ENCODE results near the gene CCDC12. TPM values are rescaled to one million over a fixed set of nuclear protein-coding genes. Genes with fewer than 3 reads are reported as not detected.

CCDC12 gene
- total RNA-seq, 1 experiment from 2014 or later, result 46.5 TPM

DNA sequence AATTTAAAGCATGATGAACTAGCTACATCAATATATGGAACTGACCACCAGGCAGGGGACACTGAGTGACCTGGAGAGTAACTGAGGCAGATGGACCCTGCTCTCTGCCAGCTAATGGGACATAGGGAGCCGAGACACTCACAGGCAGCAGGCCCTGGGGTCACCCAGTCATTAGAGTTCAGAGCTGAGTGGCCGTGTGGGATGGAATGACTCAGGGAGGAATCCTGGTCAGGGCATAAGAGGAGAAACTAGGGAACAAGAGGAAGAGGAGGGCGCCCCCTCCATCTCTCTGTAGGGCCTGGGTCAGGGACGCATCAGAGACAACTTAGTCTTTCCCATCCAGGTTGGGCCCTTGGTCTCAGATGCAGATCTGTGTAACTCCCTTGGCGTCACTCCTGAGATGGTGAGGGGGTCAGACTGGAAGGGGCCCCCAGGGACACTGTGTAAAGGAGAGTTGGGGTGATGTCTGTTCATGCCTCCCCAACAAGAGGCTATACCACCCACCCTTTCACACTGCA is 39.8 kb downstream of the CCDC12 start:
- H3K4me3 ChIP-seq (replicated peaks in 1 of 2; ENCODE audit: low read depth in 1 of 2, low read length in 2 of 2), result no peak overlapping the region
- no peak for ATAC-seq
- ChIA-PET RAD21 (ENCODE audit: low non-redundant PET in 1 of 2, low total read pairs in 2 of 2, uncharacterized antibody in 2 of 2, unreplicated experiment in 2 of 2) (no interaction called here), POLR2A (no interaction called here), CTCF (interaction anchor here (1.1 to 3.5 kb wide), 4 partner anchors 11 to 39 kb away, joined by 4 to 16 read pairs (median 6); partner anchors contain the start of gene CCDC12)
- H3K9ac ChIP-seq (ENCODE audit: low read length), result 0 out of 2 replicates have a peak overlapping the region, but pooled peaks have one; percentile 41
- no peaks in the 10 kb centered on the region for H3K9me3 ChIP-seq (ENCODE audit: control insufficient read depth in 1 of 2, insufficient read depth in 1 of 2, low read depth in 1 of 2, low read length in 2 of 2)
- BruUV-seq (replicated peaks), result no TSS peak
- H3K4me2 ChIP-seq (ENCODE audit: low read length), result peak overlapping the region; percentile 56
- DNase-seq (ENCODE audit: low read depth, low spot score), result no peak
- H4K20me1 ChIP-seq (ENCODE audit: insufficient read depth), result peaks cover 7% of the 10 kb centered on the region; the same call in 1 of the 2 replicates
- TF ChIP-seq JUND (IDR thresholded peaks at IDR 0.05) (no peak), SP1 (IDR thresholded peaks at IDR 0.05; ENCODE audit: low read depth) (no peak), SRF (IDR thresholded peaks at IDR 0.05; ENCODE audit: low read depth) (no peak), EGR1 (IDR thresholded peaks at IDR 0.05; ENCODE audit: low read depth) (no peak)
- H3K36me3 ChIP-seq (ENCODE audit: control insufficient read depth in 1 of 2, insufficient read depth in 2 of 2, low read length in 2 of 2), result peaks cover 8 to 22% of the 10 kb centered on the region in 2 experiments; a peak in 2 of 4 replicates
- H3K27ac ChIP-seq (ENCODE audit: low read depth, low read length), result peak overlapping the region; percentile 53; the same call in 1 of the 2 replicates
- intact Hi-C loops (cut with micrococcal nuclease), result loop anchor here (5.0 kb wide), 1 partner anchor 41 kb away; the partner anchor contains the start of genes CCDC12 and NBEAL2
- no peaks in the 10 kb centered on the region for H3K27me3 ChIP-seq (ENCODE audit: insufficient read depth, low read length)
- H3K4me1 ChIP-seq (ENCODE audit: control insufficient read depth in 1 of 2, insufficient read depth in 2 of 2, low read length in 2 of 2), result peaks cover 45 to 64% of the 10 kb centered on the region in 2 experiments
- H2AFZ ChIP-seq (ENCODE audit: low read depth, low read length, poor library complexity, severe bottlenecking), result no peak overlapping the region
- peaks cover 96% of the 10 kb centered on the region for H3K79me2 ChIP-seq (ENCODE audit: insufficient read depth, low read length)
- H3K9me2 ChIP-seq (ENCODE audit: insufficient read depth), result no peaks in the 10 kb centered on the region

DNA sequence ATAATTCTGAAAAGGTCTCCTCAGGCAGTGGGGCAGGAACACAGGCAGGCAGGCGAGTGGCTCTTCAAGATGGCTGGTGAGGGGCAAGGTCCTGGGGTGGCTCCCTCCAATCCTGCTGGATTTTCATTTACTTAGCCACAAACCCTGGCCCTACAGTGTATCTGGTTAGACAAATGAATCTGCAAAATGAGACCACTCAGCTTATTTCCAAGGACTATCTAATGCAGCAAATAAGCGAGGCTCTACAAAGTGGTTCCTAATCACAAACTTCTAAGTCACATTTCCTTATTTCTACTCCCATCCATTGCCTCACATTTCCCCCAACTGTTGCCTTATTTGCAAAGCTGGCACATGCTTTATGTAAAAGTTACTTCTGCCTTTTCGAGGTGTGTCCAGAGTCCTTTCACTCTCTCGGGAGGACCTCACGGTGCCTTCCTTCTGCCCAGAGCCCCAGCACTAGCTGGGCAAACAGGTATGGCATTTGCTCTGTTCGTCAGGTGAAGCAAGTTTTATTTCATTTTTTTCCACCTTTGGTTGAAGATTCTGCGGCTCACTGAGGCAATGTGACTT is 40.5 kb downstream of the CCDC12 start:
- H3K9ac ChIP-seq (ENCODE audit: low read length), result peak overlapping the region; percentile 41

More for the DNA sequence above, 40.5 kb downstream of the CCDC12 start:
- RAD21 ChIA-PET (ENCODE audit: low non-redundant PET in 1 of 2, low total read pairs in 2 of 2, uncharacterized antibody in 2 of 2, unreplicated experiment in 2 of 2), result interaction anchor here in 1 of 2 experiments (1.0 kb wide), 1 partner anchor 41 kb away, joined by 3 read pairs; the partner anchor contains the start of gene CCDC12
- intact Hi-C loops (cut with micrococcal nuclease), result loop anchor here (5.0 kb wide), 1 partner anchor 41 kb away; the partner anchor contains the start of genes CCDC12 and NBEAL2
- Histone ChIP-seq H3K36me3 (ENCODE audit: control insufficient read depth in 1 of 2, insufficient read depth in 2 of 2, low read length in 2 of 2) (peaks cover 8 to 22% of the 10 kb centered on the region in 2 experiments; a peak in 2 of 4 replicates), H3K4me1 (ENCODE audit: control insufficient read depth in 1 of 2, insufficient read depth in 2 of 2, low read length in 2 of 2) (peaks cover 53 to 71% of the 10 kb centered on the region in 2 experiments), H3K4me2 (ENCODE audit: low read length) (peak overlapping the region; percentile 56), H3K9me2 (ENCODE audit: insufficient read depth) (no peaks in the 10 kb centered on the region), H2AFZ (ENCODE audit: low read depth, low read length, poor library complexity, severe bottlenecking) (no peak overlapping the region), H3K4me3 (replicated peaks in 1 of 2; ENCODE audit: low read depth in 1 of 2, low read length in 2 of 2) (no peak overlapping the region), H3K79me2 (ENCODE audit: insufficient read depth, low read length) (peaks cover 97% of the 10 kb centered on the region), H3K9me3 (ENCODE audit: control insufficient read depth in 1 of 2, insufficient read depth in 1 of 2, low read depth in 1 of 2, low read length in 2 of 2) (no peaks in the 10 kb centered on the region), H4K20me1 (ENCODE audit: insufficient read depth) (peaks cover 7% of the 10 kb centered on the region; the same call in 1 of the 2 replicates), H3K27ac (ENCODE audit: low read depth, low read length) (peak overlapping the region; percentile 53), H3K27me3 (ENCODE audit: insufficient read depth, low read length) (no peaks in the 10 kb centered on the region)
- ATAC-seq (no peak), DNase-seq (ENCODE audit: low read depth, low spot score) (no peak)
- no TSS peak for BruUV-seq (replicated peaks)
- POLR2A ChIA-PET, result interaction anchor here (1.2 kb wide), 1 partner anchor 445 kb away, joined by 4 read pairs; the partner anchor contains the start of gene PTPN23
- CTCF ChIA-PET, result interaction anchor here (0.7 to 3.5 kb wide), 9 partner anchors 8 to 62 kb away, joined by 3 to 16 read pairs (median 5); partner anchors contain the start of genes CCDC12 and NBEAL2
- TF ChIP-seq, protein P1, sequence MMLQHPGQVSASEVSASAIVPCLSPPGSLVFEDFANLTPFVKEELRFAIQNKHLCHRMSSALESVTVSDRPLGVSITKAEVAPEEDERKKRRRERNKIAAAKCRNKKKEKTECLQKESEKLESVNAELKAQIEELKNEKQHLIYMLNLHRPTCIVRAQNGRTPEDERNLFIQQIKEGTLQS (IDR thresholded peaks at IDR 0.05), result no peak
- no peak for TF ChIP-seq SP1 (IDR thresholded peaks at IDR 0.05; ENCODE audit: low read depth)
- no peak for TF ChIP-seq SIN3A (IDR thresholded peaks at IDR 0.05; ENCODE audit: low read depth)
